ENCODE results near the gene WDFY4. TPM values are rescaled to one million over a fixed set of nuclear protein-coding genes. Genes with fewer than 3 reads are reported as not detected.

WDFY4 gene
- total and polyA plus RNA-seq, 5 donors = 0.57 to 4.4 (median 2.4) TPM

GRCh38 chr10:49015700-49016099 is 331.0 kb downstream of the WDFY4 start:
- ATAC-seq (no peak), DNase-seq (no peak)
- Histone ChIP-seq H3K4me3 (ENCODE audit: low read length) (no peak overlapping the region), H3K9me3 (ENCODE audit: control insufficient read depth, low read length) (no peaks in the 10 kb centered on the region), H3K27ac (ENCODE audit: low read length) (no peak overlapping the region), H3K4me1 (ENCODE audit: control insufficient read depth, insufficient read depth, low read length) (peaks cover 5% of the 10 kb centered on the region), H3K27me3 (ENCODE audit: control insufficient read depth, insufficient read depth) (no peaks in the 10 kb centered on the region)
- intact Hi-C loops (cut with DNase I) = loop anchor here in 1 of 4 donors (10.0 kb wide), 1 partner anchor 89 kb away; no protein-coding TSS in a partner anchor
- 90% methylated on average over 4 of the region's 4 CpGs for WGBS

- no peaks in the 10 kb centered on the region for H3K27me3 ChIP-seq (ENCODE audit: control insufficient read depth, insufficient read depth)
- H3K27ac ChIP-seq (ENCODE audit: low read length) = no peak overlapping the region
- H3K9me3 ChIP-seq (ENCODE audit: control insufficient read depth, low read length) = no peaks in the 10 kb centered on the region
- H3K4me3 ChIP-seq (ENCODE audit: low read length) = no peak overlapping the region
- intact Hi-C loops (cut with DNase I) = no loop called here
- DNase-seq (no peak), ATAC-seq (no peak)
- H3K4me1 ChIP-seq (ENCODE audit: control insufficient read depth, insufficient read depth, low read length) = peaks cover 8% of the 10 kb centered on the region
- 93% methylated on average over 6 of the region's 6 CpGs for WGBS
Observed at GRCh38 chr10:49021685-49022084, 337.0 kb downstream of the WDFY4 start.

DNA sequence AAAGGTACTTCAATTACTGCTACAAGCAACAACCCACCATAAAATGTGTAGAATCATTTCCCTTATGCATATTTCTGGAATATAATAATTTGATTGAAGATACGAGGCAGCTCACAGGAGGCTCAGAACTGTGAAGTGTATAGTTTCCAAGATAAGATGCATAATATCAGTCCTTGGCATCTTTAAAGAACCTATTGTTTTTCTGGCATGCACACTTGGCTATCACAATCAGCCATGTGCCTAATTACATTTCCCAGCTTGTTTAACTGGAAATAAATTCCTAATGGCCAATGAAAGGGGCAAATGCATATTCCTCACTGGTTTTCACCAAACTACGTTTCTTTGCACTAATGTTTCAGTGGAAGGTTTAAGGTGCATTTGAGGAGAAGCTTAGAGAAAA is 338.4 kb downstream of the WDFY4 start:
- ATAC-seq = no peak
- no peaks in the 10 kb centered on the region for H3K27me3 ChIP-seq (ENCODE audit: control insufficient read depth, insufficient read depth)
- no peak overlapping the region for H3K4me3 ChIP-seq (ENCODE audit: low read length)
- WGBS = 55% methylated on average over 2 of the region's 2 CpGs
- DNase-seq = no peak
- no peak overlapping the region for H3K27ac ChIP-seq (ENCODE audit: low read length)
- H3K4me1 ChIP-seq (ENCODE audit: control insufficient read depth, insufficient read depth, low read length) = peaks cover 8% of the 10 kb centered on the region
- no peaks in the 10 kb centered on the region for H3K9me3 ChIP-seq (ENCODE audit: control insufficient read depth, low read length)
- intact Hi-C loops (cut with DNase I) = no loop called here

- 40% methylated on average over 5 of the region's 5 CpGs for WGBS
- no peaks in the 10 kb centered on the region for H3K9me3 ChIP-seq (ENCODE audit: control insufficient read depth, low read length)
Observed at GRCh38 chr10:49023752-49024151, 339.1 kb downstream of the WDFY4 start.

GRCh38 chr10:49024484-49024883 is 339.8 kb downstream of the WDFY4 start:
- intact Hi-C loops (cut with DNase I) = no loop called here
- peak overlapping the region; percentile 59 for H3K27ac ChIP-seq (ENCODE audit: low read length)
- H3K27me3 ChIP-seq (ENCODE audit: control insufficient read depth, insufficient read depth) = no peaks in the 10 kb centered on the region
- no peaks in the 10 kb centered on the region for H3K9me3 ChIP-seq (ENCODE audit: control insufficient read depth, low read length)
- peak; percentile 15 to 16 for ATAC-seq
- no peak for DNase-seq
- H3K4me1 ChIP-seq (ENCODE audit: control insufficient read depth, insufficient read depth, low read length) = peaks cover 10% of the 10 kb centered on the region
- H3K4me3 ChIP-seq (ENCODE audit: low read length) = no peak overlapping the region
- 50% methylated on average over 3 of the region's 3 CpGs for WGBS

More at GRCh38 chr10:49023752-49024151, 339.1 kb downstream of the WDFY4 start:
- DNase-seq (peak in 1 of 3 donors; percentile 64), ATAC-seq (peak; percentile 79 to 84)
- intact Hi-C loops (cut with DNase I) = no loop called here
- H3K4me1 ChIP-seq (ENCODE audit: control insufficient read depth, insufficient read depth, low read length) = peaks cover 8% of the 10 kb centered on the region
- H3K27ac ChIP-seq (ENCODE audit: low read length) = peak overlapping the region; percentile 59
- H3K4me3 ChIP-seq (ENCODE audit: low read length) = no peak overlapping the region
- H3K27me3 ChIP-seq (ENCODE audit: control insufficient read depth, insufficient read depth) = no peaks in the 10 kb centered on the region

- Histone ChIP-seq H3K9me3 (ENCODE audit: control insufficient read depth, low read length) (no peaks in the 10 kb centered on the region), H3K4me1 (ENCODE audit: control insufficient read depth, insufficient read depth, low read length) (peaks cover 10% of the 10 kb centered on the region), H3K27ac (ENCODE audit: low read length) (no peak overlapping the region), H3K4me3 (ENCODE audit: low read length) (no peak overlapping the region), H3K27me3 (ENCODE audit: control insufficient read depth, insufficient read depth) (no peaks in the 10 kb centered on the region)
- ATAC-seq = peak in 1 of 2 donors; percentile 34
- no peak for DNase-seq
- intact Hi-C loops (cut with DNase I) = no loop called here
- WGBS = 90% methylated on average over 7 of the region's 7 CpGs
Observed at GRCh38 chr10:49025347-49025983, 340.8 kb downstream of the WDFY4 start.

DNA sequence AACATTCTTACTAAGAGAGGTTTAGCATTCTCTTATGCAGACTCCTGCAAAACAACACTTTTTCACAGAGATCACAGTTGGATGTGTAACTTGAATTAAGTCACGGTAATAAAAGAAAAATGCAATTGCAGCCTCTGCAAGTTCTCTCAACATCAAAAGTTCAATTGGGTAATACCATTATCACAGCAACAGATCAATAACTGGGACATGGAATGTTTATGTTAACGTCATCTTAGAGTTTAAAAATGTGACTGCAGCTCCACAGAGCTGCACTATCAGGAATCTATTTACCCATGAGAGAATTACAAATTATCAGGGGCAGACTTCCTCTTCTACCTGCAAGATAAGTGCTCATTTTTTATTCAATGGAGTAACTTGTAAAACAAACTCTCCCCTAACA is 344.0 kb downstream of the WDFY4 start:
- ATAC-seq (no peak), DNase-seq (no peak)
- H3K27me3 ChIP-seq (ENCODE audit: control insufficient read depth, insufficient read depth) = no peaks in the 10 kb centered on the region
- H3K4me1 ChIP-seq (ENCODE audit: control insufficient read depth, insufficient read depth, low read length) = peaks cover 10% of the 10 kb centered on the region
- no peak overlapping the region for H3K27ac ChIP-seq (ENCODE audit: low read length)
- no peaks in the 10 kb centered on the region for H3K9me3 ChIP-seq (ENCODE audit: control insufficient read depth, low read length)
- intact Hi-C loops (cut with DNase I) = no loop called here
- WGBS = 92% methylated on average over 2 of the region's 2 CpGs
- H3K4me3 ChIP-seq (ENCODE audit: low read length) = no peak overlapping the region

DNA sequence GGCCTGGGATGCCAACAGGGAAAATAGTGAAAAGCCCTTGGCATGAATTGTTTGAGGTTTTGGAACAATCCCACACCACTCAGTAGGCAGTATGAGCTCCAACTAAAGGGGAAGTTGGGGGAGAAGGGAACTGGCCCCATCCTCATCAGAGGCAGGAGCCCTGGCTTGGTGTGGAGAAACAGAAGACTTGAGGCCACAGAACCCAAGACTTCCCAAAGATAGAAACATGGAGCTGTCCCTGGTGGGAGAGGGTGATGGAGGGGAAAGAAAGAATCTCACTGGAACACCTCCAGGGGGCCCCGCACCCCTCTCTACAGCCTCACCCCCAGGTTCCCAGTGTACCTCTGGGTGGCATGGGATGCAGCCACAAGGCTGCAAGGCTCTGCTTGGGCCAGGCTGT is 345.0 kb downstream of the WDFY4 start:
- ATAC-seq (no peak), DNase-seq (no peak)
- Histone ChIP-seq H3K27ac (ENCODE audit: low read length) (no peak overlapping the region), H3K9me3 (ENCODE audit: control insufficient read depth, low read length) (no peaks in the 10 kb centered on the region), H3K27me3 (ENCODE audit: control insufficient read depth, insufficient read depth) (no peaks in the 10 kb centered on the region), H3K4me3 (ENCODE audit: low read length) (no peak overlapping the region), H3K4me1 (ENCODE audit: control insufficient read depth, insufficient read depth, low read length) (peaks cover 2% of the 10 kb centered on the region)
- 92% methylated on average over 1 of the region's 1 CpG for WGBS
- intact Hi-C loops (cut with DNase I) = no loop called here

Small RNA genes lying within 50 kb of the gene (microRNA-seq; reads per million reads assigned to microRNA genes)
- 0 reads per million in 2 donors for gene MIR4294

Other genes starting within 250 kb of the WDFY4 start
- 1 to 10 TPM; 3.1 to 6.5 (median 5.6) TPM for gene ARHGAP22, start 79.8 kb upstream of the WDFY4 start, total RNA-seq
- 1.4 TPM for gene ARHGAP22, start 79.8 kb upstream of the WDFY4 start, polyA plus RNA-seq